NCI-H345 treated with DMSO at 0.1 percent for 48 hours (cell line): ENCODE data around the gene OR10A3.
"Not testable (repeated sequence)": the region's sequence is repeated elsewhere in the genome, so short reads cannot be mapped to it uniquely, and the experiment has no call there.

Experiments
- DNase-seq: peaks from one replicate; lab custom pipeline; 2025; ENCODE audit not compliant: unreplicated experiment; lab: John Stamatoyannopoulos, UW

OR10A3 gene, protein sequence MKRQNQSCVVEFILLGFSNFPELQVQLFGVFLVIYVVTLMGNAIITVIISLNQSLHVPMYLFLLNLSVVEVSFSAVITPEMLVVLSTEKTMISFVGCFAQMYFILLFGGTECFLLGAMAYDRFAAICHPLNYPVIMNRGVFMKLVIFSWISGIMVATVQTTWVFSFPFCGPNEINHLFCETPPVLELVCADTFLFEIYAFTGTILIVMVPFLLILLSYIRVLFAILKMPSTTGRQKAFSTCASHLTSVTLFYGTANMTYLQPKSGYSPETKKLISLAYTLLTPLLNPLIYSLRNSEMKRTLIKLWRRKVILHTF

DNA sequence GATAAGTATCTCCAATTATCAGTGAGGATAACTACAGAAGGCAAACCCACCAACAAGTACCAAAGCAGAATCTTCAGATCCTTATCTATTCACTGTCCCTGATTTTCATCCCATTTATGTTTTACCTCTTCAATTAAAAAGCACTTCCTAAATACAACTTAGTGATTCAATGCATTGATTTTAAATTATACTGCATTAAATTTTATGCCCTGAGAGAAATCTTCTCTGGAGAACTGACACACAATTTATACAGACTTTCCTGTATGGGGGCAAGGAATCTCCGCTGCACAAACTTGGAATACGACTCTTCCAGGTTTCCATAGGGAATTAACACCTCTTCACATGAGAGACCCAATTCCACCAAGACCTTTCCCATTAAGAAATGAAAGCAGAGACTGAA is at the start of gene OR10A3:
Gene OR10A3, minus strand, starts transcription at position 101 of the 400 bp plus-strand sequence. CDS start 2,188 bp downstream, outside the sequence.
- DNase-seq = no peak

DNA sequence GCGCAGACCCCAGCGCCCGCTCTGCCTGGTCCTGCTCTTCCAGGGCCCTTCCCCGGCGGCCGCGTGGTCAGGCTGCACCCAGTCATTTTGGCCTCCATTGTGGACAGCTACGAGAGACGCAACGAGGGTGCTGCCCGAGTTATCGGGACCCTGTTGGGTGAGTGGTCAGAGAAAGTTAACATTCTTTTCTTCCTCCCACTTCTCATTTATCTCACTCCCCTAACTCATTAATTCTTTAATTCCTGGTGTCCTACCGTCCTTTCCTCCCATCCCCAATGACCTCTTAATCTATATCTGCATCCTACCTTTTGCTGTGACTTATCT is 46.0 kb upstream of the OR10A3 start:
- not testable (repeated sequence) for DNase-seq

GRCh38 chr11:7986768-7987559 is 45.5 kb upstream of the OR10A3 start, which contains the start of gene EIF3F:
EIF3F (plus strand) TSS chr11:7987337; CDS start chr11:7987353, 16 bp downstream.
- DNase-seq = peak; percentile 97

- DNase-seq = no peak
Measured at GRCh38 chr11:7983832-7984590, 42.5 kb upstream of the OR10A3 start.

DNA sequence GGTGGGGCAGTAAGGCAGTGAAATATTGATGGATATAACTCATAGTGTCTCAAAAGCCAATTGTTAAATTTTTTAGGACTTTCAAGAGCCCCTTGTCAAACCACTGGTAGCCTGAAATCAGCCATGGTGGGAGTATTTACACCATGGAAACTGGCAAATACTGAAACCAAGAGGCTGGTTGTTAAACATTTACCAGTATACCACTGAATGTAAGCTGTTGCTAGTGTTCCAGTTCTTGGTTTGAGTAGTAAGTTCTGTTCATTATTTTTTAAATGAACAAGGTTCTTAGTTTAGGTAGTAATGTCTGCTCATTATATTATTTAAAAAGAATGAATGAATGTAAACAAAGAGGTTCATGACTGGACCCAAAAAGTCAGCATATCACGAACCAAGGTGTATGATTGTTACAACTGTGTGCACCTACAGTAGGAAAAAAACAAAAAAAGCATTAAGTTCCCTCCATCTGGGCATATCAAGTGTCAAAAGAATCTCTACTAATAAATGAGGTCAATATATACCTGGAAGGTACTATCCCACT is 41.1 kb upstream of the OR10A3 start:
- DNase-seq = no peak

DNA sequence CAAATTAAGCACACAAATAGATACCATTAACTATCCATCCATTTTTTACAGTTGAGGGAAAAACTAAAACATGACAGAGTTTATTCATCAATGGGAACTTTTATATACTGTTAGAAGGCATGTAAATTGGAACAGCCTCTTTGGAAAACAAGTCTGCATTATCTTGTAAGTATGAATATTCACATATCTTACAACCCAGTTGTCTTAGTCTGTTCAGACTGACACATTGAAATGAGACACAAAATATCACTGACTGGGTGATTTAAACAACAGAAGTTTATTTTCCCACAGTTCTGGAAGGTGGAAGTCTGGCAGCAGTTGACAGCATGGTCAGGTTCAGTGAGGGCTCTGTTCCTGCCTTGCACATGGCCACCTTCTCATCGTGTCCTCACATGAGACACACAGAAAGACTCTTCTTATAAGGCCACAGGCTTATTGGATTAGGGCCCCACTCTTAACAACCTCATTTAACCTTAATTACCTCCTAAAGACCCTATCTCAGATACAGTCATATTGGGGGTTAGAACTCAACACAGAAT is 40.2 kb upstream of the OR10A3 start:
- DNase-seq = no peak

- no peak for DNase-seq
Measured at GRCh38 chr11:7977232-7977917, 35.9 kb upstream of the OR10A3 start.

- DNase-seq = no peak
Measured at GRCh38 chr11:7974668-7975067, 33.2 kb upstream of the OR10A3 start.

DNA sequence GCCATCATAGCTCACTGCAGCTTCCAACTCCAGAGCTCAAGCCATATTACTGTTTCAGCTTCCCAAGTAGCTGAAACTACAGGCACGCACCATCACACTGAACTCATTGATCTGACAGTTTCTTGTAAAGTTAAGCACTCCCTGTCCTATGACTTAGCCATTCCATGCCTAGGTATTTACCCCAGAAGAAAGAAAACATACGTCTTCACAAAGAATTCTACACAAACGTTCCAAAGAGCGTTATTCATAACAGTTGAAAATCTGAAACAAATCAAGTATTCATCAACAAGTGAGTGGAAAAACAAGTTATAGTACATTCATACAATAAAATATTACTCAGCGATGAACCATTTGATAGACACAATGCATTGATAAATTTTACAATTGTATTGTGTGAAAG is 31.5 kb upstream of the OR10A3 start:
- no peak for DNase-seq

DNA sequence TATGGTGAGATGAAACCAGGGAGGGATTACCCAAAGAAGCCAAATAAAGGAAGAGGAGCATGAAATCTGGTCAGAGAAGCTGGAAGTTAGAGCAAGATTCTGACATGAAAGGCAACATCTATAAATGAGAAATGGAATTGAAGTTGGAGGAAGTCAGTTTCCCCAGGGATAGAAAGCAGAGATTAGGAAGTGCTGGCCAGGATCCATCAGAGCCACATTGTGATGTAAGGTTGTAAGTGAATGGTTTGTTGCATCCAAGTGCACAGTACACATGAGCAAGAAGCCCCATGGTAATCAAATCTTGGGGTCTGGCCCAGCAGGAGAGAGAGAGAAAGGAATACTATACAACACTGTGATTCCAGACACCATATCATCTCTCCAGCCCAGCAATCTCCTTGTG is 30.3 kb upstream of the OR10A3 start:
- DNase-seq = no peak

DNA sequence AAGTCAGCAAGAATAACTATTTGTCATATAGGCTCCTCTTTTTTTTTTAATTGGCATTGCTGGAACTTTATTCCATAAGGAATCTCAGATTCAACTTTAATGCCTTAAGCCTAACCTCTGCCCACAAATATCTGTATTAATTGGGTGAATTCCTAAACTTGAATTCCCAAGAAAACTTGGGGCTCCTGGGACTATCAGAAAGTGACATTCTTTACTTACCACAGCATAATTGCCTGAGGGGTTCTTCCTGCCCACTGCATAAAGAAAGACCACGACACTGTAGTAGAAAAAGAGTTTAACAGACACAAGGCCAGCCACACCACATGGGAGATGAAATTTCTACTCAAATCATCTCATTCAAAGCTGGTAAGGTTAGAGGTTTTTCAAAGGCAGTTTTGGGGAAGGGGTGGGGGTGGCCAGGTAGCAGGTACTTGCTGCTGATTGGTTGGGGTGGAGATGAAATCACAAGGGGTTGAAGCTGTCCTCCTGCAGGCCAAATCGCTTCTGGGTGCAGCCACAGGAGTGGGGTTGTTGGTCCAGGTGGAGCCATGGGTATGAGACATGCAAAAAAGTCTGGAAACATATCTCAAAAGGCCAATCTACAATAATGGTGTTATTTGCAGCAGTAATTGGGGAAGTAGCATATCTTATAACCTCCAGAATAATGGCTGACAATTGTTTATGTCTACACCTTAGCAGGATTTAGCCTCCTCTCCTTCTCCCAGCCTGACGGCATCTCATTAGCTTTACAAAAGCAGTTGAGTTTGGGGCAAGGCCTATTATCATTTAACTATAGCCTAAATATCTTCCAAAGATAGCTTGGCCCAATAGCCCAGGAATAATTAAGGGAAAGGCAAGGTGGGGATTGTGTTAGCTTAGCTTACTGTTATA is 28.5 kb upstream of the OR10A3 start:
- DNase-seq = no peak

DNA sequence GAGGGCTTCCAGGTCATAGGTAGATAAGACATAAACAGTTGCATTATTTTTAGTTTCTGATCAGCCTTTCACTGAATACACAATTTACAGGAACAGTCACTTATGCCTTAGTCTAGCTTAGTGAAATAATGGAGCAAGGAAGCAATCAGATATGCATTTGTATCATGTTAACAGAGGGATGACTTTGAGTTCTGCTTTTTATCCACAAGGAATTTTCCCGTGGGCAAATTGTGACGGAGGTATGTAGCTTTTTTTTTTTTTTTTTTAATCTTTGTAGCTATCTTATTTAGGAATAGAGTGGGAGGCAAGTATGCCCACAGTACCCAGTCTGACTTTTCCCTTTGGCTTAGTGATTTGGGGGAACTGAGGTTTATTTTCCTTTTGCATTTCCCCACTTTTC is 27.2 kb upstream of the OR10A3 start:
- no peak for DNase-seq

DNA sequence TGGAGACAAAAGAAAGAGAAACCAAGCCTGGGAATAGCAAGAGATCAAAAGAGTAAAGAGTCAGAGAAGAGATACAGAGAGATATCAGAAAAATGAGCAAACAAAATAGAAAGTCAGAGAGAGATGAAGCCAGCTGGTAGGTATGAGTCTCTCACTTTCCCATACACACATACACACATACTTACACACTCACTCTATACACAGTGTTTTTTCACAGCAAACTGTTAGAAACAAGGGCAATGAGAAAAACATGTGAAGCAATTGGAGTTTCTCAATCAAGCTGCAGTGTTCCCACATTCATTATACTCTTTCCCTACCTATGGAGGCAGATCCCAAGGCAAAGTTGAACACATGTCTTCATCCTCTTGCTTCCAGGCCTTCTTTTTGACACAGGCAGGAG is 26.3 kb upstream of the OR10A3 start:
- DNase-seq = no peak

GRCh38 chr11:7967097-7967496 is 25.6 kb upstream of the OR10A3 start:
- no peak for DNase-seq

GRCh38 chr11:7965386-7965785 is 23.9 kb upstream of the OR10A3 start, which contains the start of gene NLRP10:
NLRP10 (minus strand) TSS chr11:7965447; CDS start chr11:7963495, 1,952 bp downstream.
- DNase-seq = no peak

GRCh38 chr11:7964873-7965272 is 23.4 kb upstream of the OR10A3 start:
- no peak for DNase-seq

- DNase-seq = no peak
Measured at GRCh38 chr11:7964261-7964660, 22.8 kb upstream of the OR10A3 start.

DNA sequence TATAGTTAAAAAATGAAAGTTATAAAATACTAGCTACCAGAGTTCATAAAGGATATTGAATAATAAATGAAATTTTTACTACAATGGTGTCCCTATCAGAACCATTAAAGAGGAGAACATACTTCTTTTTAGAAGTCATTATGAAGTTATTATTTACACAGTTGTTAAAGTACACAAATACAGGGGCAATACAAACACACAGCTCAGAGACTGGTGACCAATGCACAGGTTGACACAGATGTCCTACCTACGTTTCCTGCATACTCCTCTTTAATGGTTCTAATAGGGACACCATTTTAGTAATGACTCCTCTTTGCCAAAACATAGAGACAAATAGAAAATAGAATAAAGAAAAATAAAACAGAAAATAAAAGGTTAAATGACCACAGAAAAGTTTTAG is 13.7 kb upstream of the OR10A3 start:
- DNase-seq = no peak

DNA sequence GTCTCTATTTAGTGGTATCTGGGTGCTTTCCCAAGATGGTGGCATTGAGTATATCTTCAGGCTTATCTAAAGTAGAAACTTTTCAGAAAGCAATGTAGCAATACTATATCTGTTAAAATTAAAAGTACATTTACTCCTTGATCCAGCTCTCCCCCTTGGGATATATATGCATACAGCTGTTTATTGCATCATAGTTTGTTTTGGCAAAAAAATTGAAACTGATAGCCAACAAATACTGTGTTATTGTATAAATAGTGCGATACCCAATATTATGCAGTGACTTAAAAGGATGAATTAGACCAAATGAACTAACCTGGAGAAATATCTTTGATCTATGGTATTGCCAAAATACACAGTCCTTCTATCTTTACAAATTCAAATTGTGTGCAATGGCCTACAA is 8.4 kb upstream of the OR10A3 start:
- no peak for DNase-seq

DNA sequence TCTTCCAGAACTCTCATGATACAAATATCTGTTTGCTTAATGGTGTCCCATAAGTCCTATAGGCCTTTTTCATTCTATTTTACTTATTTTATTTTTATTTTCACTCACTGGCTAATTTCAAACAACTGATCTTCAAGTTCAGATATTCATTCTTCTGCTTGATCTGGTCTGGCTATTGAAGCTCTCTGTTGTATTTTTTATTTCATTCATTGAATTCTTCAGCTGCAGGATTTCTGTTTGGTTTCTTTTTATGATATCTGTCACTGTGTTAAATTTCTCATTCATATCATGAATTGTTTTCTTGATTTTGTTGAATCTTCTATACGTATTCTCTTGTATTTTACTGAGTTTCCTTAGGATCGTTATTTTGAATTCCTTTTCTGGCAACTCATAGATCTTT is 2.6 kb upstream of the OR10A3 start:
- no peak for DNase-seq
